AG04450 (cell line): ENCODE measurements around the gene LRCOL1. TPM values are rescaled to one million over a fixed set of nuclear protein-coding genes. Genes with fewer than 3 reads are reported as not detected.

ENCODE experiments used
- CTCF ChIA-PET: fragments of 300-600, 350-600 bp; formaldehyde crosslinking; extraction: SDS; loops from one replicate; lab custom pipeline; 2022; ENCODE audit warnings: antibody characterized with exemption, inconsistent platforms; lab: Charles Lee
- POLR2A ChIA-PET: fragments of 350-600 bp; formaldehyde crosslinking; extraction: SDS; loops from one replicate; lab custom pipeline; 2021; ENCODE audit warnings: antibody characterized with exemption, inconsistent platforms; lab: Yijun Ruan, JAX
- DNase-seq: peaks from one replicate; pipeline ENCODE4 v3.0.0-alpha.2; 2011; ENCODE audit warnings: low read depth, low spot score
- H3K27ac ChIP-seq: one replicate; pipeline ENCODE4 v1.5.1; 2012; ENCODE audit warnings: low read depth, low read length, control low read depth
- H3K27me3 ChIP-seq: one replicate; pipeline ENCODE4 v1.6.0; 2012; ENCODE audit warnings: low read length; ENCODE audit not compliant: control insufficient read depth, insufficient read depth
- H3K4me3 ChIP-seq: 2 replicates; pipeline ENCODE4 v1.5.1; 2011; ENCODE audit warnings: mild to moderate bottlenecking, low read depth, low read length, control low read depth
- H3K9me3 ChIP-seq: 2 replicates; pipeline ENCODE4 v1.5.1; 2012; ENCODE audit warnings: low read length; ENCODE audit not compliant: control insufficient read depth, insufficient read depth
- polyA plus RNA-seq: library from polyadenylated mRNA; depleted of rRNA; stranded (reverse); fragments of >200 nt; gene quantifications from 2 replicates; pipeline ENCODE4 v1.2.3, GENCODE V29; 2011
- TF ChIP-seq, protein P1 (sequence below): IDR thresholded peaks from 2 replicates; pipeline ENCODE4 v1.5.1; 2011; ENCODE audit warnings: low read depth, low read length, control low read depth, inconsistent platforms

Gene LRCOL1
- polyA plus RNA-seq, 1 experiment, result 0.11 TPM

DNA sequence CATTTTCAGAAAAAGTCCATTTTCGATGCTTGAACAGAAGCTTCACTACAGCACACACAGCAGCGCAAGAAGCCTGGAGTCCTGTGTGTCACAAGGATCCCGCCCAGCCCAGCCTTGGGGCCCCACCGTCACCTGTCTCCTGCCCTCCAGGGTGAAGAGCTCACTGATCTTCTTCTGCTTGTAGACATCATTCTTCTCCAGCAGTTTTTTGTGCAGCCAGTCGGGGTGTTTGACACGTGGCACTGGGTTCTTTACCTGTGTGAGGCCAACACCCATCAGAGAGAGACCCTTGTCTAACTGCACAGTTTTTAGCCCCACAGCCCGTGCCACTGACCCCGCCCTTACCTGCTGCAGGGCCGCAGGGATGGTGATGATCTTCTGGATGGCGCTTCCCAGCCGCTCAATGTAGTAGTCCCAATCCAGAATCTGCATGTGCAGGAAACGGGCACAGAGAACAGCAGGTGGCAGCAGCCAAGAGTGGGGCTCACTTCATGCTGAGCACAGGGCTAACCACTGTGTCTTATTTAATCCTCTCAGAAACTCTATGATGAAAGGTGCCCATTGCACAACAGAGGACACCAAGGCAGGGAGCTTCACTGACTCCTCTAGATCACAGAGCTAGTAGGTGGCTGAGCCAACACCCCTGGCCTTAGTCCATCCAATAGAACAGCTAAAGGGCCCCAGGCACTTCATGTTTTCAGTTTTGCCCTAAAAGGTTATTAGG, 46.8 kb upstream of the LRCOL1 start:
- ChIA-PET CTCF (interaction anchor here (1.0 to 1.4 kb wide), 2 partner anchors 19 kb away, joined by 4 to 5 read pairs; no protein-coding TSS in a partner anchor), POLR2A (no interaction called here)
- TF ChIP-seq, protein P1, sequence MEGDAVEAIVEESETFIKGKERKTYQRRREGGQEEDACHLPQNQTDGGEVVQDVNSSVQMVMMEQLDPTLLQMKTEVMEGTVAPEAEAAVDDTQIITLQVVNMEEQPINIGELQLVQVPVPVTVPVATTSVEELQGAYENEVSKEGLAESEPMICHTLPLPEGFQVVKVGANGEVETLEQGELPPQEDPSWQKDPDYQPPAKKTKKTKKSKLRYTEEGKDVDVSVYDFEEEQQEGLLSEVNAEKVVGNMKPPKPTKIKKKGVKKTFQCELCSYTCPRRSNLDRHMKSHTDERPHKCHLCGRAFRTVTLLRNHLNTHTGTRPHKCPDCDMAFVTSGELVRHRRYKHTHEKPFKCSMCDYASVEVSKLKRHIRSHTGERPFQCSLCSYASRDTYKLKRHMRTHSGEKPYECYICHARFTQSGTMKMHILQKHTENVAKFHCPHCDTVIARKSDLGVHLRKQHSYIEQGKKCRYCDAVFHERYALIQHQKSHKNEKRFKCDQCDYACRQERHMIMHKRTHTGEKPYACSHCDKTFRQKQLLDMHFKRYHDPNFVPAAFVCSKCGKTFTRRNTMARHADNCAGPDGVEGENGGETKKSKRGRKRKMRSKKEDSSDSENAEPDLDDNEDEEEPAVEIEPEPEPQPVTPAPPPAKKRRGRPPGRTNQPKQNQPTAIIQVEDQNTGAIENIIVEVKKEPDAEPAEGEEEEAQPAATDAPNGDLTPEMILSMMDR, result no peak
- H3K9me3 ChIP-seq, result no peaks in the 10 kb centered on the region
- no peak overlapping the region for H3K27ac ChIP-seq
- DNase-seq, result no peak
- H3K27me3 ChIP-seq, result no peaks in the 10 kb centered on the region
- no peak overlapping the region for H3K4me3 ChIP-seq

DNA sequence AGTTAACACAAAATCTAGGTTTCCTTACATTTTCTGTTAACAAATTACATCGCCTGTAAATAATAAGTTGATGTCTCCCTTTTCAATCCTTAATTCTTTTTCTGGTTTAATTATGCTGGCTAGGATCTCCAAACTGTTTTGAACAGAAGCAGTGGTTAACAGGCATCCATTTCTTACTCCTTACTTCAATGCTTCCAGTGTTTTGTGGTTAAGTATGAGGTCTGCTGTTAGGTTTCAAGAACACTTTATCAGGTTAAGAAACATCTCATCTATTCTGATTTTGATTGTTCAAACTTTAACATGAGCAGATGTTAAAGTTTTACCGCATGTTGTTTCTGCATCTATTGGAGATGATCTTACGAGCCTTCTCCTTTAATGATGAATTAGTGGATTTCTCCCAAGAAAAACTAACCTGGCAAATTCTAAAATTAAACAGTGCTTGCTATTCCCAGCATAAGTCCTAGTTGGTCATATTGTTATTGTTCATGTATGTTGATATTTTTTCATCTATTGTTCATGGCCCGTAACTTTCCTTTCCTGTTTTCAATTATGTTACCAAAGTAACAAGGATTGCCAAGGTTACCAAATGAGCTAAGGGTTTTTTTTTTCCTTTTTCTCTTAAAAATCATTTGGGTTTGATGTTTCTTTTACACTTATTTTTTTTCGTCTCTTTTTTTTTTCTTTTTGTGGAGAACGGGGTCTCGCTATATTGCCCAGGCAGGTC, 43.3 kb upstream of the LRCOL1 start:
- DNase-seq, result no peak
- TF ChIP-seq, protein P1, result no peak
- H3K4me3 ChIP-seq, result no peak overlapping the region

DNA sequence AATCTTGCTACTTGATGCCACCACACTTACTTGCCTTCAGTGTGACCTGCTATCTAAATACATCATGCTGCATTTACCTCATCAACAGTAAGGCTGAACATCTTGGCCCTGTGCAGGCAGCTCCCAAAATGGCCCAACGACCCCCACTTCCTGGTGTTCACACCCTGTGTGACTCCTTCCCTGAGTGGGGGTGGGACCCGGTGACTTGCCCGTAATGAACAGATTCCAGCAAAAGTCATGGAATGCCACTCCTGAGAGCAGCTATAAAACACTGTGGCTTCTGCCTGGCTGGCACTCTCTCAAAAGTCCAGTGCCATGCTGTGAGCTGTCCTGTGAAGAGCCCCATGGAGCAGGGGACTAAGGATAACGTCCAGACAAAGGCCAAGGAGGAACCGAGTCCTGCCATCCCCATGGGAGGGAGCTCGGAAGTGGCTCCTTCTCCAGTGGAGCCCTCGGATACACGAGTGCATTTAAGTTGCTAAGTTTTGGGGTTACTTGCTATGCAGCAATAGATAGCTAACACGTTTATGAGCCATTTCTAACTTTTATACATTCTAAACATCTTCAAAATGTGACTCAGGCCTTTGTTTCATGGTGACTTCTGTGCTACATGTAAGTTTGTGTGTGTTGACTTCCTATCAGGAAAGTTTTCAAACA, 41.2 kb upstream of the LRCOL1 start:
- H3K9me3 ChIP-seq, result no peaks in the 10 kb centered on the region; the same call in 1 of the 2 replicates
- TF ChIP-seq, protein P1, result no peak
- CTCF ChIA-PET, result interaction anchor here (3.8 kb wide), 1 partner anchor 13 kb away, joined by 13 read pairs; no protein-coding TSS in a partner anchor
- no peak overlapping the region for H3K27ac ChIP-seq
- POLR2A ChIA-PET, result interaction anchor here (0.6 kb wide), 1 partner anchor 104 kb away, joined by 4 read pairs; no protein-coding TSS in a partner anchor
- no peak overlapping the region for H3K4me3 ChIP-seq
- no peak for DNase-seq
- no peaks in the 10 kb centered on the region for H3K27me3 ChIP-seq

More for the DNA sequence above, 43.3 kb upstream of the LRCOL1 start:
- Histone ChIP-seq H3K27ac (no peak overlapping the region), H3K9me3 (no peaks in the 10 kb centered on the region; the same call in 1 of the 2 replicates), H3K27me3 (no peaks in the 10 kb centered on the region)
- POLR2A ChIA-PET, result no interaction called here
- CTCF ChIA-PET, result interaction anchor here (3.8 kb wide), 1 partner anchor 15 kb away, joined by 13 read pairs; no protein-coding TSS in a partner anchor

DNA sequence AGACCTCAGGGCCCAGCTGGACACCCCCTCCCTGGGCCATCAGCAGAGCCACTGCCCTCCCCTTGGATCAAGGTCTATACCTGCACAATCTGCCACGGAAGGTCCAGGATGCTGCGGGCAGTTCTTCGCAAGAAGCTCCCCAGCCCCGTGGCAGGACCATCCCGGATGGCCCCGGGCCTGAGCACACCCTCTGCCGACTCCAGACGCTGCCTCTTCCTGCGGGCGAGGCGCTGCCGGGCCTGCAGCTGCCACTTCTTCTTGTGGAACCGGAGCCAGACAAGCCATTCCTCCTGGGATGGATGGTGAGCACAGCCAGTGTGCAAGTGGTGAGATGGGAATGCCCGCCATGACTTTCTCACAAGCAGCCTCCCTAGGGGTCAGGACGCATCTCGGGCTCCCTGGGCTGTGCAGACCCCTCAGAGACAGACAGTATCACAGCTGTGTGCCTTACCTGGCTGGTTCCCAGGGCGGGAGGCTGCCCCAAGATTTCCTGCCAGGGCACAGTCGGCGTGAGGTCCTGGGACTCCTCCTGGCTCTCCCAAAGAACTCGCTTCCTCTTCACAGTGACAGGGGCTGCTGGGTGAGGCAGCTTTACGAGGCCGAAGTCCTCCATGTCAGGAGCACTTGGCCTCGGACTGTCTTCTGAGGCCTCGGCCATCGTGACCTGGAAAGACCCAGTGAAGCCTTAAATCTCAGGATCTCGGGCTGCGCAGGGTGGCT, 39.0 kb upstream of the LRCOL1 start:
- TF ChIP-seq, protein P1, result no peak
- Histone ChIP-seq H3K9me3 (no peaks in the 10 kb centered on the region; the same call in 1 of the 2 replicates), H3K27ac (no peak overlapping the region), H3K27me3 (no peaks in the 10 kb centered on the region), H3K4me3 (no peak overlapping the region)
- no peak for DNase-seq
- POLR2A ChIA-PET, result no interaction called here
- CTCF ChIA-PET, result interaction anchor here (1.2 kb wide), 1 partner anchor 11 kb away, joined by 4 read pairs; no protein-coding TSS in a partner anchor
